ENCODE measurements around the gene PFKFB4.
"Not testable (repeated sequence)": the region's sequence is repeated elsewhere in the genome, so short reads cannot be mapped to it uniquely, and the experiment has no call there.

Gene PFKFB4

DNA sequence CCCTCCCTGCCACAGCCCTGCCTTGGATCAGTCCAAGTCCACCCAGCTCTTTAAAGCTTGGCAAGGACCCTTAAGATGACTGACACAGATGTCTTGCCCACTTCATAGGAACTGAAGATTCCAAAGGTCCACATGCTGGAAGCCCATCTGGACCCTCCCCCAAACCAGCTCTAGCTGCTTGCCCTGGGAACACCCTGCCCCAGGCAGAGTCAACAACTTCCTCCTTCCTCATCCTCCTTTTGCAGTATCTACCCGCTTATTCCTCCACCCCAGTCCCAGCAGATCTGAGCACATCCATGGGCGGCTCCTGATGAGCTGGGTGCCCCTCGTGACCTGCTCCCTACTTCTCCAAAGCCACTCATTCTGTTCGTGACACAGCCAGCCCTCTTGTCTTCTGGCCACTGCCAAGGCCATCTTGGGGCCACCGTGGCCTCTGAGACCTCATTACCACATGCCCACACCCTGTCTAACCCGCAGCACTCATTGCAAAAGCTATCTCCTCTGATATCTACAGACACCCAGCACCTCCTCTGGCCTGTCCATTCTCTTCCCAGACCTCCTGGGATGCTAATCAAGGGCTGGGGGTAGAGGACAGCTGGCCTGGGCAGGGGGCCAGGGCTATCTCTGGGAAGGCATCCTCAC is 2.0 kb upstream of the PFKFB4 start:
- DNase-seq (ENCODE audit: extremely low read depth, low read depth) = no peak
- TF ChIP-seq, protein P1, sequence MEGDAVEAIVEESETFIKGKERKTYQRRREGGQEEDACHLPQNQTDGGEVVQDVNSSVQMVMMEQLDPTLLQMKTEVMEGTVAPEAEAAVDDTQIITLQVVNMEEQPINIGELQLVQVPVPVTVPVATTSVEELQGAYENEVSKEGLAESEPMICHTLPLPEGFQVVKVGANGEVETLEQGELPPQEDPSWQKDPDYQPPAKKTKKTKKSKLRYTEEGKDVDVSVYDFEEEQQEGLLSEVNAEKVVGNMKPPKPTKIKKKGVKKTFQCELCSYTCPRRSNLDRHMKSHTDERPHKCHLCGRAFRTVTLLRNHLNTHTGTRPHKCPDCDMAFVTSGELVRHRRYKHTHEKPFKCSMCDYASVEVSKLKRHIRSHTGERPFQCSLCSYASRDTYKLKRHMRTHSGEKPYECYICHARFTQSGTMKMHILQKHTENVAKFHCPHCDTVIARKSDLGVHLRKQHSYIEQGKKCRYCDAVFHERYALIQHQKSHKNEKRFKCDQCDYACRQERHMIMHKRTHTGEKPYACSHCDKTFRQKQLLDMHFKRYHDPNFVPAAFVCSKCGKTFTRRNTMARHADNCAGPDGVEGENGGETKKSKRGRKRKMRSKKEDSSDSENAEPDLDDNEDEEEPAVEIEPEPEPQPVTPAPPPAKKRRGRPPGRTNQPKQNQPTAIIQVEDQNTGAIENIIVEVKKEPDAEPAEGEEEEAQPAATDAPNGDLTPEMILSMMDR (IDR thresholded peaks at IDR 0.05; ENCODE audit: low read depth, low read length) = no peak

DNA sequence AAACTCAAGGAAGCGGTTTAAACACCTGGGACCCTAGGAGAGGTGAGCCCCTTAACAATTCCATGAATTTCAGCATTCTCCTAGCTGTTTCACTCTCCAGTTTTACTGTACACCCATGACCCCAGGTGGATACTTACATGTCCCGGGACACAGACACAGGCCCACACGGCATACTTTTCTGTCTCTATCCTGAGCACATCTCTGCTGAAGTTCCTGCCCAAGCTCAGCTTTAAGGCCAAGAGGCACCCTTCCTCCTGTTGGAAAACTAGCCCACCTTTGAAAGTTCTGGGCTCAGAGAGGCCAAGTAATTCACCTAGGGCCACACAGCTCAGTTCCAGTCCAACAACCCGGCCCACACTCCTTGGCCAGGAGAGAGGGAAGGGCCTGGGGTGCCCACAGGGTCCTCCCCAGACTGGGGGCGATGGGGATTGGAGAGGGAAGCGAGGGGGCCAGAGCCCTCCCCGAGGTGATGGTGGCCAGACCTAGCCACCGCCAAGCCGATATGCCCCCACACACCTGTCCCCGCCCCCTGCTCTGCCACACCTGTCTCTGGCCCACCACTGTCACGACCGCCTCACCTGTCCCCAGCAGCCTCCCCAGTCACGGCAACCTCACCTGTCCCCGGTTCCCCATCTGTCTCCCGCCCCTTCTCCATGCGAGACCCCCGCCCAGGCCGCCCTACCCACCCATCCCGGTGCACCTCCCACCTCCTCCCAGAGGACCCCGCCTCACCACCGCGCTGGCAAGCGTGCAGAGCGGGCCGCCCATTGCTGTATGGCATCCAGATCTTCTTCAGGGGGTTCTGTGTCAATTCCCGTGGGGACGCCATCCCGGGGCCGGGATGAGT is 431 bp downstream of the PFKFB4 start:
- TF ChIP-seq, protein P1 (IDR thresholded peaks at IDR 0.05; ENCODE audit: low read depth, low read length) = no peak
- no peak for DNase-seq (ENCODE audit: extremely low read depth, low read depth)

DNA sequence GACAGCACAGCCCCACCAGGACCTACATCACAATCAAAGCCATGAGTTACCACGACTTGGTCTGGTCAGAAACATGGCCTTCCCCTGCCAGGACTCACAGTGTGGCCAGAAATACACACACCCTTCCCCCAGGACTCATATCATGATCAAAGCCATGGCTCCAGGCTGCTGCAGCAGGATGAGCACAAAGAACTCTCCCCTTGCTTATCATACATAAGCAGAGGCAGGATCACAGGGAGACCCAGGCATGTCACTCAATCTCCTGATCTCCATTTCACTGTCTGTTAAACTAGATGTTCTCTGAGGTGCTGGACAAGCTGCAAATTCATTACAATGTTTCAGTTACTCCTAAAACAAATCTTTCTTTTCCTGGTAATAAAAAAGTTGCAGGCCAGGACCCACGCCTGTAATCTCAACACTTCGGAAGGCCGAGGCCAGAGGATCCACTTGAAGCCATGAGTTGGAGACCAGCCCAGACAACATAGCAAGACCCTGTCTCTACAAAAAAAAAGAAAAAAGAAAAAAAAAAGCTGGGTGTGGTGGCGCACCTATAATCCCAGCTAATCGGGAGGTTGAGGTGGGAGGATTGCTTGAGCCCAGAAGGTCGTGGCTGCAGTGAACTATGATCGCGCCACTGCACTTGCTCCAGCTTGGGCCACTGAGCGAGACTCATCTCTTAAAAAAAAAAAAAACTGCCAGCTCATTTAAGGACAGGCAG is 1.2 kb downstream of the PFKFB4 start:
- TF ChIP-seq, protein P1 (IDR thresholded peaks at IDR 0.05; ENCODE audit: low read depth, low read length) = no peak
- DNase-seq (ENCODE audit: extremely low read depth, low read depth) = no peak

GRCh38 chr3:48553886-48554845 is 2.4 kb downstream of the PFKFB4 start:
- no peak for DNase-seq (ENCODE audit: extremely low read depth, low read depth)

DNA sequence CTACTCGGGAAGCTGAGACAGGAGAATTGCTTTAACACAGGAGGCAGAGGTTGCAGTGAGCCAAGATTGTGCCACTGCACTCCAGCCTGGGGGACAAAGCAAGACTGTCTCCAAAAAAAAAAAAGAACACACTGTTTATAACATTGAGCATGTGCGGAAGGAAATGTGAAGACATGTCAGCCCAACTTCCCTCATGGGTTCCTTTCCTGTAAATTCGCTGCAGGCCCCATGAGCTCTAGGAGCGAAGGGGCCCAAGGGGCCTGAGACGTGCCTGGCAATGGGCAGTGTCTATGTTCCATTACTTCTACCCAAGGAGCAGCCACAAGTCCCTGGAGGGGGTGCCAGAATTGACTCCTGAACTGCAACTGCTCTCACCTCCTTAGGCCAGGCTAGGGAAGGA is 3.2 kb downstream of the PFKFB4 start:
- TF ChIP-seq, protein P1 (IDR thresholded peaks at IDR 0.05; ENCODE audit: low read depth, low read length) = no peak
- DNase-seq (ENCODE audit: extremely low read depth, low read depth) = no peak

More at GRCh38 chr3:48553886-48554845, 2.4 kb downstream of the PFKFB4 start:
- TF ChIP-seq, protein P1 (IDR thresholded peaks at IDR 0.05; ENCODE audit: low read depth, low read length) = no peak

GRCh38 chr3:48552111-48552951 is 4.3 kb downstream of the PFKFB4 start:
- no peak for DNase-seq (ENCODE audit: extremely low read depth, low read depth)
- TF ChIP-seq, protein P1 (IDR thresholded peaks at IDR 0.05; ENCODE audit: low read depth, low read length) = no peak

DNA sequence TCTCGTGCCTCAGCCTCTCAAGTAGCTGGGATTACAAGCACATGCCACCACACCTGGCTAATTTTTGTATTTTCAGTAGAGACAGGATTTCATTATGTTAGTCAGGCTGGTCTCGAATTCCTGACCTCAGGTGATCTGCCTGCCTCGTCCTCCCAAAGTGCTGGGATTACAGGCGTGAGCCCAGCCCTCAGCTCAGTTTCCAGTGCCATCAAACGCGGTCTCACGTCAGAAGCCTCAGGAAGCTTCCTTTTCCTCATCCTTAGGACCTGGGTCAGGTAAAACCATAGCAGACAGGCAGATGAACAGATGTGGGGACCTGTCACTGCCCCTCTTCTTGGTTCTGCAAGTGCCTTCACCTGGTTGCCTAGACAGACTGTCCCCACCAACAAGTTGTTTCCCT is 5.0 kb downstream of the PFKFB4 start:
- not testable (repeated sequence) for DNase-seq (ENCODE audit: extremely low read depth, low read depth)

Data from AG09319 (cell line).